NT2/D1 (cell line): ENCODE measurements around the gene NKD1.

Experiments
- DNase-seq: peaks from one replicate; pipeline ENCODE4 v3.0.0-alpha.2; 2011; ENCODE audit warnings: low read depth, low spot score
- H3K27me3 ChIP-seq: 2 replicates; pipeline ENCODE4 v1.6.0; 2011; ENCODE audit warnings: mild to moderate bottlenecking; ENCODE audit not compliant: insufficient read length, insufficient read depth
- H3K36me3 ChIP-seq: 2 replicates; pipeline ENCODE4 v1.6.1; 2011; ENCODE audit warnings: mild to moderate bottlenecking, low read length, mixed read lengths; ENCODE audit not compliant: insufficient read depth, insufficient read length
- H3K4me1 ChIP-seq: 2 replicates; pipeline ENCODE4 v1.5.1; 2011; ENCODE audit not compliant: insufficient read depth, insufficient read length
- H3K4me3 ChIP-seq: 2 replicates; pipeline ENCODE4 v1.5.1; 2011; ENCODE audit warnings: low read depth; ENCODE audit not compliant: insufficient read length
- H3K9ac ChIP-seq: 2 replicates; pipeline ENCODE4 v1.6.0; 2011; ENCODE audit warnings: low read depth; ENCODE audit not compliant: insufficient read length
- H3K9me3 ChIP-seq: 2 replicates; pipeline ENCODE4 v1.5.1; 2011; ENCODE audit warnings: mild to moderate bottlenecking, low read length; ENCODE audit not compliant: insufficient read depth
- SUZ12 ChIP-seq: IDR thresholded peaks from 2 replicates; pipeline ENCODE4 v1.6.1; 2011; ENCODE audit not compliant: insufficient read length, insufficient read depth; ENCODE audit errors: extremely low read depth
- YY1 ChIP-seq: IDR thresholded peaks from 2 replicates; pipeline ENCODE4 v1.6.1; 2011; ENCODE audit not compliant: insufficient read length, insufficient read depth
- ZNF274 ChIP-seq: IDR thresholded peaks from 2 replicates; pipeline ENCODE4 v1.6.1; 2011; ENCODE audit warnings: mild to moderate bottlenecking, low read depth, low read length

Gene NKD1

GRCh38 chr16:50604610-50605009, 56.4 kb downstream of the NKD1 start:
- peaks cover 39% of the 10 kb centered on the region for H3K36me3 ChIP-seq
- TF ChIP-seq SUZ12: no peak
- no peak for TF ChIP-seq YY1
- no peak for TF ChIP-seq ZNF274

GRCh38 chr16:50605733-50606430, 57.7 kb downstream of the NKD1 start:
- DNase-seq: no peak
- no peak for TF ChIP-seq YY1
- no peak for TF ChIP-seq ZNF274
- TF ChIP-seq SUZ12: no peak
- H3K9ac ChIP-seq: no peak overlapping the region
- H3K36me3 ChIP-seq: peaks cover 41% of the 10 kb centered on the region
- no peaks in the 10 kb centered on the region for H3K9me3 ChIP-seq
- peaks cover 24% of the 10 kb centered on the region for H3K4me1 ChIP-seq
- H3K27me3 ChIP-seq: no peaks in the 10 kb centered on the region
- H3K4me3 ChIP-seq: no peak overlapping the region

More at GRCh38 chr16:50604610-50605009, 56.4 kb downstream of the NKD1 start:
- no peak for DNase-seq
- Histone ChIP-seq H3K9me3 (no peaks in the 10 kb centered on the region), H3K4me1 (peaks cover 21% of the 10 kb centered on the region), H3K4me3 (no peak overlapping the region), H3K27me3 (no peaks in the 10 kb centered on the region), H3K9ac (no peak overlapping the region)

- no peak for TF ChIP-seq ZNF274
- TF ChIP-seq YY1: no peak
- TF ChIP-seq SUZ12: no peak
- Histone ChIP-seq H3K9me3 (no peaks in the 10 kb centered on the region), H3K4me3 (no peak overlapping the region), H3K27me3 (no peaks in the 10 kb centered on the region), H3K36me3 (peaks cover 42% of the 10 kb centered on the region), H3K9ac (no peak overlapping the region), H3K4me1 (peaks cover 30% of the 10 kb centered on the region)
- no peak for DNase-seq
Observed at GRCh38 chr16:50606431-50607050, 58.3 kb downstream of the NKD1 start.

- DNase-seq: no peak
- Histone ChIP-seq H3K9ac (no peak overlapping the region), H3K4me3 (no peak overlapping the region), H3K9me3 (no peaks in the 10 kb centered on the region), H3K4me1 (peaks cover 31% of the 10 kb centered on the region), H3K36me3 (peaks cover 45% of the 10 kb centered on the region), H3K27me3 (no peaks in the 10 kb centered on the region)
- TF ChIP-seq YY1: no peak
- no peak for TF ChIP-seq SUZ12
- no peak for TF ChIP-seq ZNF274
Observed at GRCh38 chr16:50607051-50607431, 58.8 kb downstream of the NKD1 start.

GRCh38 chr16:50607447-50607846, 59.3 kb downstream of the NKD1 start:
- Histone ChIP-seq H3K36me3 (peaks cover 46% of the 10 kb centered on the region), H3K4me1 (peaks cover 31% of the 10 kb centered on the region), H3K27me3 (no peaks in the 10 kb centered on the region), H3K4me3 (no peak overlapping the region), H3K9me3 (no peaks in the 10 kb centered on the region), H3K9ac (no peak overlapping the region)
- no peak for DNase-seq
- TF ChIP-seq SUZ12 (no peak), YY1 (no peak), ZNF274 (no peak)

GRCh38 chr16:50607970-50608557, 59.9 kb downstream of the NKD1 start:
- no peaks in the 10 kb centered on the region for H3K9me3 ChIP-seq
- DNase-seq: no peak

GRCh38 chr16:50609049-50609448, 60.9 kb downstream of the NKD1 start:
- DNase-seq: no peak

More at GRCh38 chr16:50607970-50608557, 59.9 kb downstream of the NKD1 start:
- H3K4me1 ChIP-seq: peaks cover 24% of the 10 kb centered on the region
- no peak overlapping the region for H3K9ac ChIP-seq
- TF ChIP-seq YY1 (no peak), SUZ12 (no peak), ZNF274 (no peak)
- no peak overlapping the region for H3K4me3 ChIP-seq
- no peaks in the 10 kb centered on the region for H3K27me3 ChIP-seq
- peaks cover 46% of the 10 kb centered on the region for H3K36me3 ChIP-seq

More at GRCh38 chr16:50609049-50609448, 60.9 kb downstream of the NKD1 start:
- H3K9me3 ChIP-seq: no peaks in the 10 kb centered on the region
- peaks cover 49% of the 10 kb centered on the region for H3K36me3 ChIP-seq
- peaks cover 15% of the 10 kb centered on the region for H3K4me1 ChIP-seq
- TF ChIP-seq YY1: no peak
- no peak for TF ChIP-seq SUZ12
- no peak for TF ChIP-seq ZNF274
- H3K4me3 ChIP-seq: no peak overlapping the region
- H3K9ac ChIP-seq: no peak overlapping the region
- H3K27me3 ChIP-seq: no peaks in the 10 kb centered on the region
